Medulla oblongata (tissue), 1 donor: ENCODE data around the gene ZBTB38.
A peak's percentile ranks its signal among the peaks of the same experiment; 100 is the strongest.

Experiments
- DNase-seq: peaks from one replicate; pipeline ENCODE4 v3.0.0-alpha.2; 2015; ENCODE audit errors: extremely low spot score

Gene ZBTB38, protein sequence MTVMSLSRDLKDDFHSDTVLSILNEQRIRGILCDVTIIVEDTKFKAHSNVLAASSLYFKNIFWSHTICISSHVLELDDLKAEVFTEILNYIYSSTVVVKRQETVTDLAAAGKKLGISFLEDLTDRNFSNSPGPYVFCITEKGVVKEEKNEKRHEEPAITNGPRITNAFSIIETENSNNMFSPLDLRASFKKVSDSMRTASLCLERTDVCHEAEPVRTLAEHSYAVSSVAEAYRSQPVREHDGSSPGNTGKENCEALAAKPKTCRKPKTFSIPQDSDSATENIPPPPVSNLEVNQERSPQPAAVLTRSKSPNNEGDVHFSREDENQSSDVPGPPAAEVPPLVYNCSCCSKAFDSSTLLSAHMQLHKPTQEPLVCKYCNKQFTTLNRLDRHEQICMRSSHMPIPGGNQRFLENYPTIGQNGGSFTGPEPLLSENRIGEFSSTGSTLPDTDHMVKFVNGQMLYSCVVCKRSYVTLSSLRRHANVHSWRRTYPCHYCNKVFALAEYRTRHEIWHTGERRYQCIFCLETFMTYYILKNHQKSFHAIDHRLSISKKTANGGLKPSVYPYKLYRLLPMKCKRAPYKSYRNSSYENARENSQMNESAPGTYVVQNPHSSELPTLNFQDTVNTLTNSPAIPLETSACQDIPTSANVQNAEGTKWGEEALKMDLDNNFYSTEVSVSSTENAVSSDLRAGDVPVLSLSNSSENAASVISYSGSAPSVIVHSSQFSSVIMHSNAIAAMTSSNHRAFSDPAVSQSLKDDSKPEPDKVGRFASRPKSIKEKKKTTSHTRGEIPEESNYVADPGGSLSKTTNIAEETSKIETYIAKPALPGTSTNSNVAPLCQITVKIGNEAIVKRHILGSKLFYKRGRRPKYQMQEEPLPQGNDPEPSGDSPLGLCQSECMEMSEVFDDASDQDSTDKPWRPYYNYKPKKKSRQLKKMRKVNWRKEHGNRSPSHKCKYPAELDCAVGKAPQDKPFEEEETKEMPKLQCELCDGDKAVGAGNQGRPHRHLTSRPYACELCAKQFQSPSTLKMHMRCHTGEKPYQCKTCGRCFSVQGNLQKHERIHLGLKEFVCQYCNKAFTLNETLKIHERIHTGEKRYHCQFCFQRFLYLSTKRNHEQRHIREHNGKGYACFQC (N-terminal part only)

DNA sequence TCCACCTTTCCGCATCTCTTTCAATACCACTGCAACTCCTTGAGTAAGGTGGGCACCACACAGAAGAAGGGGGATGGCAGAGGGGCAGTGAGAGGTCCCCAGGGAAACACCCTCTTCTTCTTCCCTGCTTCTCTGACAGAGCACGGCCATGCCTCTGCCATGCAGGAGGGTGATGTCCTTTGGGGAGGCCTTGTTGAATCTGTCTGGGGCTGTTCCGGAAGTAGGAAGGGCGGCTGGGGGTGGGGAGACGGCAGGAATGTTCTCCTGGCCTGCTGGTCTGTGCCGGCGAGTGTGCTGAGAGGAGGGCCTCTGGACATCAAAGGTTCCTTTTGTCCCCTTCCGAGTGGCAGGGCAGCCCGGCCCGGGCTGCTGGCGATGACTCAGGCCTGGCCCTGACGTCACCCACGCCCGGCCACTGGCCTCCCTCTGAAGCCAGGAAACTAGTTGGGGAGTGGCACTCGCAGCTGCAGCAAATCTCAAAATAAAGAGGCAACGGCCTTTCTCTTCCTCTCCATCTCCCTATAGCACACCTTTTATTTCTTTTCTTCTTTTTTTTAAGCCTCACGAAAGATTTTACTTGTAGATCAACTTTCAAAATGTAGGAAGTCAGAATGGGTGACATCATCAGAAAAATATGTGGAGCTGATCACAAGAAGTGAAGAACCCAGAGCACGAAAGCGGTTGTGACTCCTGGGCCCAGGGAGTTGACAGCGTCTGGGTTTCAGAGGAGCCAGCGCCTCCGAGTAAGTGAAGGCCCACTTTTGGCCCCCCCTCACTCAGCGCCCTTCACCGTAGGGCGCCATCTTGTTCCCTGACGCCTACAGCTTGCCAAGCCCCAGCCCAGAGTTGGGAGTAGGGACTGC, at the start of gene ZBTB38:
Gene ZBTB38, plus strand, starts transcription at position 443 of the 863 bp plus-strand sequence. CDS start 73,885 bp downstream, outside the sequence.
- peak; percentile 96 for DNase-seq

DNA sequence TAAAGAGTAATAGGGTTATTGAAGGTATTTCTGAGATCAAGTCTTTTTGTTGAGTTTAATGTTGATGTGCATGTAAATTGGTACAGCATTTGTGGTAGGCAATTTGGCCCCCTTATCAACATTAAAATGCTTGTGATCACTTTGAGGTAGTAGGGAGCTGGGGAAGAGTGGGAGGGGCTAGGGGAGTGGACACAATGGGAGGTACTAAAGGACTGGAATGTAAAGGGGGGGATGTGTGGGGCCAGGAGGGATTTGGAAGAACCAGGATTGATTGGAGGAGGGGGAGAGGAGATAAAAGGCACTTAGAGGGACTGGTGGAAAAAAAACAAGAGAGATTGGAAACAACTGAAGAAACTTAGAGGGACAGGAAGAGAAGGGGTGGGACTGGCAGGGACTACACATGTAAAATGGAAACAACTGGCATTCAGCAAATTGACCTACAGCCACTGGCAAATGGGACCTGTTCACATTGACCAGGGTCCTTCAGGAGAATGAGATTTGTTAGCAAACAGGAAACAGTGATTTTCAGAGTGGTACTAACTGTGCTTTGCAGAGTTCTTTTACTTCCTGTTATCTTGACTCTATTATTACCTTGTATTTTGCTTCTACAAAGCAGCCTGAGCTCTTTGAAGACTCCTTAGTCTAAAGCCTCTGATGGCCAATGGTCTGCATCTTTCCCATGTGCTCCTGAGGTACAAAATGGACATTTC, 47.8 kb upstream of the ZBTB38 start:
- no peak for DNase-seq

DNA sequence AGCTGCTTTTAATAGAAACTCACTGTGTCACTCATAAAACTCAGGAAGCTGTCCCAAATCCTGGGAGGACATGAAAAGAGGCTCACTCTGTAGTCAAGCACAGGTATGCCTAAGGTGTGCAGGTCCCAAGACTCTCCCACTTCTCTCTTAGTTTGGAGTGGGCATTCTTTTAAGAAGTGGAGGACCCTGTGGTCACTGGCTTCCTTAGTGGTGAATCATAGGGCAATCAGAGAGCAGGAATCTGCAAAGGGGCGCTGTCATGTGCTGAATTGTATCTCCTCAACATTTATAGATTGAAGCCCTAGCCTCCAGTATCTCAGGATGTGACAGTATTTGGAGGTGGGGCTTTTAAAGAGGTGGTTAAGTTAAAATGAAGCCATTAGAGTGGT, 47.2 kb upstream of the ZBTB38 start:
- DNase-seq = no peak

DNA sequence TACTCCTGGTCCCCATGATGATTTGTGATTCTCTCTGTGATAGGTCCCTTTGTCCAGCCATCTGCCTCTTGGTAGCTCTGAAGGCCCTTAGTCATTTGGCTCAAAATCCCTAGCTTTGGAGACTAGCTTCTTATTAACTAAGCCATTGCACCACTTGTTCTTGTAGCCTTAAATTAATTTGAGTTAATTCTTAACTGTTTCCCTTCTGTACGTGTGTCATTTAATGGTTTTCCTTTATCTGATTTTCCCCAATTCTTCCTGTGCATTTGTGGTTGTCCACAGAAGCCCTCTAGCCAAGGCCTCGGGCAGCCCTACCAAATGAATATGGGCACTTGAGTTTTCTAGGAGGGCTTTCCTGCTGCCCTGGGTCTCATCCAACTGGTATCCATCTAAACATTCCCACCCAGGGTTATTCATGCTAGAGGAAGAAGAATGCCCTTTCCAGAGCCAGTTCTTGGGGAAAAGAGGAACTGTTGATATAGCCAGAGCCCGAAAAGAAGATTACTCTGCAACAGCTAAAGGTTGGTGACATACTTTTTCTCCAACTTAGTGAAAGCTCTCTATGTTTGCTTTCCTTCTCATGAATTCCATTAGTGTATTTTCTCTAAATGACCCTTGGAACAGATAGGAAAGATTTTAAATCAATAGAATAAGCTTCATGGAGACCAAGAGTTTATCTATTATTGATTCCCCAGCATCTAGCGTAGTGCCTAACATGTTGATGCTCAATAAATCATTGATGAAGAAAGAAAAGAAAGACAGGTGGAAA, 44.2 kb upstream of the ZBTB38 start:
- no peak for DNase-seq

DNA sequence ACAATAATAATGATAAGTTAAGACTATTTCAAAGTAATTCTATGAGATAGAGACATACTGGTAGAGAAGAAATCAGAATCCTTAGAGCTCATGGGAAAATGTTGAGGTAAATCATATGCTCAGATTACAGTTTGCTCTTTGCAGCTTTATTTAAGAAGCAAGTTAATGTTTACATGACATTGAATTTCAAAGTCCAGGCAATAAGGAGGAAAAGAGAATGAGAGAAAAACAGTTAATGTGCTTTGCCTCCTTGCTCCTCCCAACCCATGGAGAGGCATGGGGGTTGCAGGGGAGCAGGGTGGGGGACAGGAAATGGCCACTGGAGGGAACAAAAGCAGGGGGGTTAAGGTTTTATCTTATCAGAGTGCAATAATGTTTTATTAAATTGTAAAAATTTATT, 42.2 kb upstream of the ZBTB38 start:
- no peak for DNase-seq

DNA sequence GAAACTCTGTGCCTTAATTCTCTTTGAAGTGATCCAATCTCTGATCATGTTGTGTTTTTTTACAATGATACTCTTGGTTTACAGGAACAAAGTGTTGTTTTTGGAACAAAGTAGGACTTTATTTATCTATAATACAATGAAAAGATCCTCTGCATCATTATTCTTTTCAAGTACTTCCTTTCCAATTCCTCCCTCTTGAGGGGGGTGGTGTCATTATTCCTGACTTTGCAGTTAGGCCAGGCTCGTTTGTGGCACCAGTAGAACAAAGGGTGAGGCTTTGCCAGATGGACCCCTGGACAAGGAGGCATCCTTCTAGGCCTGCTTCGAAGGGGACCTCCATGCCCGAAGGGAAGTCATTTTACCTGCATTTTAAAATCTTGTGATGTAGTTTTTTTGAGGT, 41.7 kb upstream of the ZBTB38 start:
- DNase-seq = no peak

DNA sequence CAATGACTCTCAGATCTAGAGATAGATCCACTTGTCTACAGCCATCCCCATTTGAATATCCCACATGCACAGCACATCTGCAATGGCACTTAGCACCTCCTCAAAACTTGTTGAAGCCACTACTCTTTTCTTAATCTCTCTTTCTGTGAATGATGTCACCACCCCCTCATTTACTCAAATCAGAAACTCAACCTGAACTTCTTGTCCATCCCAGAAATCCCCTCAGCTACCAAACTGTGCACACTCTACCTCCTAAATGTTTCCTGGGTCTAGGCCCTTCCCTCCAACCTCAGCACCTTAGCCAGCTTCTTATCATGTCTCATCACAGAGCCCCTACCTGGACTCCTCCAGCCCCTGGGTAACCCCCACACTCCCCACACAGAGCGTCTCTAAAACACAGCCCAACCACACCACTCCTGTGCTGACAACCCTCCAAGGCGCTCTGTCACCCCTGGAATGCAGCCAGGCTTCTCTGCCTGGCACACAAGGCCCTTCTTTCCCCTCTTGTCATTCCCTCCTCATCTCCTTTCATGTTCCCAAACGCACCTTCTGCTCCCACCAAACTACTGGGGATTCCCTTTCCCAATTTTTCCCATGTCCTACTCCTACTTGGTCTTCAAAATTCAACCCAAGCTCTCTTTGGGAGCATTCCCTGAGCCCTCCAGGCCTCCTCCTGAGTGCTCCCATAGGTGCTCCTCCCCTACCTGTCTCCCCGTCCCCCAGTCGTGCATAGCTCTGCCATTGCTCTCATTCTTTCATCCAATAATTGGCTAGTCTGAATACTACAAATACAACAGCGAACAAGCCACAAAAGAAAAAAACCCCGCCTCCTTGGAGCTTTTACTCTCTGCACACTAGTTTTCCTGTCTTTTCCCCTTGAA, 39.8 kb upstream of the ZBTB38 start:
- DNase-seq = no peak

DNA sequence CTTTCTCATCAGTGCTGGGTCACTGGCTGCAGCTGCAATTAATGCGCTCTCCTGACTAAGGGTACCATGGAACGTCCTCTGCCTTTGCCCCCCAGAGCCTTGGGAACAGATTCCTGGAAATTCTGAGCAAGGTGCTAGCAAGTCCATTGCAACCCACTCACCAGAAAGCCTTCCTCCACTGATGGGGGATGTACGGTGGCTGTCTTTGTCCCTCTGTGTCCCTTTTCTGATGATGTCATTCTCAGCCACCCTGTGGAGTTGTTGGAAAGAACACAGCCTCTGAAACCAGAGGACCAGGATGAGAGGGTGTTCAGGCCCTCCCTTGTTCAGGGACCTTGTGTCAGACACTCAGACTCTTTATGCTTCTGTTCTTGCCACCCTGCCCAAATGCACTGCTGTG, 38.1 kb upstream of the ZBTB38 start:
- no peak for DNase-seq

DNA sequence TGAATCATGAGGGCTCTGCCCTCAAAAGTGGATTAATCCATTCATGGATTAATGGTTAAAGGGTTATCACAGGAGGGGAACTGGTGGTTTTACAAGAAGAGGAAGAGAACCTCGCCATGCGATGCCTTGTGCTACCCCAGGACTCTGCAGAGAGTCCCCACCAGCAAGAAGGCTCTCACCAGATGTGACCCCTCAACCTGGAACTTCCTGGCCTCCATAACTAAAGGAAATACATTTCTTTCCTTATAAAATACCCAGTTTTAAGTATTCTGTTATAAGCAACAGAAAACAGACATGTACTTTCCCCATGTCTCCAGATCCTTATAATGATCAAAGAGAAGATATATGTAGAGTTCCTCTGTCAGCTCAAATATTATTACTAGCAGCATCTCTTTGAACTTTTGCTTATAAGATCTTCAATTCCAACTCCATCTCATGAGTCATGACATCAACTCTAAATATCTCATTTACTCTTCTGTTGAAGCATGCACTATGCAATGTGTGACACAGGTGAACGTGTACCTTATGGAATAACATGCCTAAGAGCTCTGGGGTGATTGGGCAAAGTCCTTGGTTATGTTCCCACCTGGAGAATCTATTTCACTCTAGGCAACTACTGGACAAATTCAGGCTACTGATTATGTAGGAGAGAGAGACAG, 37.5 kb upstream of the ZBTB38 start:
- DNase-seq = no peak

DNA sequence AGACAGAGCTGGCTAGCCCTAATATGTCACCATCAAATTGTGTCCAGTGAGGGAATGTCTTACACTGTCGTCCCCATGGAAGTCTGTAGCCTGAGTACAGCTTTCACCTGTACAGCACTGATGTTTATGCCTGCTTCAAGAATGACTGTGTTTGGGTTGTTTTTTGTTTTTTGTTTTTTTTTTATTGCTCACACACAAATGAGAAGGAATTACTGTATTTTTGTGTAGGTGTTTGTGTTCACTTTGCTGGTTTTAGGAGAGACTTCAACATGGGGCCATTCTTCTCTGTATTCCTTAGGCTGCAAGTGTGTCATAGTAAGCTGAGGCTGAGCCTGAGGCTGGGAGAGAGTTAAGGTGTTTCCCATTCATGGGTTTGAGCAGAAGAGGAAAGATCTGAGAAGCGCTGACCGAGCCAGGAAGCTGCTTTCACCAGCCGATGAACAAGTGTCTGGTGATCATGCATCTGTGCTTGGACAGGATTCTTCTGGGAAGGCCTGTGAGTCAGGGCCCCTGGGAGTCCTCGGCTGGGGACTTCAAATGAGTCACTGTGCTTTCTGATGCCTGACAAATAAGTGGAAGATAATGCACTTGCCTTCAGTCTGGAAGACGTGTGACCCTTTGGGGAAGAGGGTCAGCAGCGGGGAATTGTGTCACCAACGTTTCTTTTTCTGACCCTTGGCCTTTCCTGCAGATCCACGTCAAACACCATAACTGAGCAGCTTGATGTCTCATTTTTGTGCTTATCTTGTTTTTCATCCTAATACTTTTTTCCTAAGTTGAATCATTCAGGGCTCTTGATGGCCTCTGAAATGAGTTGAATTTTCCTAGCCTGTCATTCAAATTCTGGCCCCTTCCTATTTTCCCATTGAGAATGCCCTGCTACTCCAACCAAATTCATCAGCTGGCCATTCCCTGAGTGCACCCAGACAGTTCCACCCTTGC, 36.7 kb upstream of the ZBTB38 start:
- DNase-seq = peak; percentile 8

DNA sequence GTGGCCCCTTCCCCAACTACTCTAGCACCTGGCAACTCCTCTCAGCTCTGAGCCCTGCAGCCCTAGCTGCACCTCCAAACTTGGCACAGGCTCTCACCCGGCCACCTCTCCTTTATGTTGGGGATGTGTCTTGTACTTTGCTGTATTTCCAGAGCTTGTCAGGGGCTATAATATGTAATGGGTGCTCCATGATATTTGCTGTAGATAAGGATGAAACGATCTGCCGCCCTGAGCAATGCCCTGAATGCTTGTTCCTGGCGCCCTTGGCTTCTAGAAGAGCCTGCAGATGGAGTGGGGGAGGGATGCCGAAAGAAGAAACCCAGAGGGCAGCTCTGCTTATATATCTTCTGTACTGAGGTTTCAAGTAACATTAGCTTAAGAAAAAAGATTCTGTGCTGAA, 35.9 kb upstream of the ZBTB38 start:
- no peak for DNase-seq

DNA sequence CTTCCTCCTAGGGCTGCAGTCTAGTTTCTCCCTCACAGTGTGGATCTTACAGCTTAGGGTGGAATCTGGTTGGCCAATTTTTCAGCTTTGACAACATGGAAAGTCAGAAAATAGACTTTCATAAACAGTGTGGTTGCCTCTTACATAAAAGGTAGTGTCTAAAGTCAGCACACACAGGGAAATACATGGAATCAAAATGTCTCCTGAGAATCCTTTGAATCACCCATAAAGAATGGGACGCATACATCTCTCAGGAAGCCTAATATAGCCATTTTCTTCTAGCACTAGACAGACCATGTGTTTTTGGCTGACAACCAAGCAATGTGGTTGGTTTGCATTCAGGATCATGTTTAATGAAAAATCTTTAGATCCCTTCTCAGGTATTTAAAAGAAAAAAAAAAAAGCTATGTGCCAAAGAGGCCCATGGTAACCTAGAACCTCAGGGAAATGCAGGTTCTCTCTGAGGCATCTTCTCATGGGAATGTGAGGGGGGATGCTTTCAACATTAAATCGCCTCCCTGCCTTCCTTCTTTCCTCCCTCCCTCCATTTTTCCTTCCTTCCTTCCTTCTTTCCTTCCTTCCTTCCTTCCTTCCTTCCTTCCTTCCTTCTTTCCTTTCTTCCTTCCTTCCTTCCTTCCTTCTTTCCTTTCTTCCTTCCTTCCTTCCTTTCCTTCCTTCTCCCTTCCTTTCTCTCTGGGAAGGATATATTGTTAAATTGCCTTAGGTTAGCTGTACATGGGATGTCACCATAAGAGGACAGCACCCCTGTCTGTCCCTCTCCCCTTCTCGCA, 34.3 kb upstream of the ZBTB38 start:
- no peak for DNase-seq

DNA sequence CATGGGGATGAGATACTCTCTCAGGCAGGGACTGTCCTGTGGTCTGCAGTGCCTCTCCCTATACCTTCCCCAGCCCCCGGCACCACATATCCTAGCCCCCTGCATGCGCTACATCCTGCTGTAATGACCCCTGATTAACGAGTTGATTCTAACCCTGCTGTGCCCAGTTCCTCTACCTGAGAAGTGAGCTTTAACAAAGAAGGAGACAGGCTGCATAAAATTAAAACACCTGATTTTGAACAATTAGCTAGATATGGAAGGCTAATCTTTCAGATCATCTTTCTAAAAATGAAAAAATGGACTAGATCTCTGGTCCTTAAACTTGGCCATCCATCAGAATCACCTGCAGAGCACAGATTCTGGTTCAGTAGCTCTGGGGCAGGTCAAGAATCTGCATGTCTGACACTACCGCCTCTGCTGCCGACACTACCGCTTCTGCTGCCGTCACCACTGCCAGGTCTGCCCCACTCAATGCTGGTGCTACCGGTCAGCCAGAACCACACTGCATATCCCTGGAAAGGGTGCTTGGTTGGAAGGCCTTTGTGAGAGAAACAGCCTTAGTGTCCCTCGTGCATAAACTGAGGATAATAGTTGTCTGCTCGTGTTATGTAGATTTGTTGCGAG, 33.6 kb upstream of the ZBTB38 start:
- no peak for DNase-seq

DNA sequence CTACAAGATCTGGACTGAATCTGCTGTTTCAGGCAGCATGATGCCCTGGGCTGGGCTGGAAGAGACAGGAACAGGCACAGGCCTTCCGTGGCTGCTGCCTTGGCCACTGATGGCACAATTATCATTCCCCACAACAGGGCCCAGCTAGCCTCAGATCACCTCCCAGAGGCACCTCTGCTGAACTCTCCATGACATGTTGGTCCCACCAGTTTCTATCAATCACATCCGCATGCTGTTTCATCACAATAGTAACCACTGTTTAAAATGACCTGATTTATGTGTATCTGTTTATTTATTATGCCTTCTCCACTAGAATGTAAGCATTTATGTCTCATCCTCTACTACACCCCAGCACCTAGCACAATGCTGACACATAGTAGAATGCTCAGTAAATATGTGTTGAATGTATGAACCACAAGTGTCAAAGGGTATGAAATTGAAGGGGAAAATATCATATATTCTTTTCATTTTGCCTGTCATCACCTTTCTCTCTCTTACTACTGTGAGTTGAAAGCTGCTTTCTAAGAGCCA, 32.7 kb upstream of the ZBTB38 start:
- no peak for DNase-seq

DNA sequence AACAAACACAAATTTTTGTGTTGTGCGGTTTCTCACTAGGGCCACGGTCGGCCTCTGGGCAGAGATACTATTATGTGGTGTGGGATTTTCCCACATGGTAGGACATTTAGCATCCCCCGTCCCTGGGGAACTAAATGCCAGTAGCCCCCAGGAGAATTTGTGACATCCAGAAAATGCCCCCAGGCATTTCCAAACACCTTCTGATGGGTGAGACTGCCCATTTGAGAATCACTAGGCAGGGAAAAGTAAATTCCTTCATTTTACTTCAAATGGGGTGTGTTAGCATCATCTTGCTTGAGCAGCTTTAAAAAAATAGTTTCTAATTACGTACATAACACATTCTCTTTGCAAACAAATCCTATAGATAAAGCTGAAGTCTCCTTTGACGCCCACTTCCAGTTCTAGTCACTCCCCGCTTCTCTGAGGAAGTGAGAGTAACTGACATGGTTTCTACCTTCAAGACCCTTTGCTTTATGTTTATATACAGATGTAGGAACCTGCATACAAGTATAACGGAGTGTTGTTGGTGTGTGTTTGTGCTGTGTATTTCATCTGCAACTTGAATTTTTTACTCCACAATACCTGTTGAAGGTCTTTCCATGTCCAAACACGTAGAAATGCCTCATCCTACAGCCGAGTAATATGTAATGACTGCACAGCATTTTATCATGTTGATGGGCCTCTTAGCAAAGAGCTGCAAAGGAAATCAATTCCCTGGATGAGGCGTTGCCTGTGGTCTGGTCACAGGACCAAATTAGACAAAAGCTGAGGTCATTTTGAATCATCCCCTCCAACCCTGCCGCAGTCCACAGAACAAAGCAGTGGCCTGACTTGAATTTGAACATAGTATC, 31.4 kb upstream of the ZBTB38 start:
- DNase-seq = peak; percentile 18
